ENCODE results near the gene ALKBH5. TPM values are rescaled to one million over a fixed set of nuclear protein-coding genes. Genes with fewer than 3 reads are reported as not detected.

The ALKBH5 gene
- total and polyA plus RNA-seq, 2 donors (not counting 1 experiment from before 2014, with no cell fraction given), result 70.3 to 103 TPM

DNA sequence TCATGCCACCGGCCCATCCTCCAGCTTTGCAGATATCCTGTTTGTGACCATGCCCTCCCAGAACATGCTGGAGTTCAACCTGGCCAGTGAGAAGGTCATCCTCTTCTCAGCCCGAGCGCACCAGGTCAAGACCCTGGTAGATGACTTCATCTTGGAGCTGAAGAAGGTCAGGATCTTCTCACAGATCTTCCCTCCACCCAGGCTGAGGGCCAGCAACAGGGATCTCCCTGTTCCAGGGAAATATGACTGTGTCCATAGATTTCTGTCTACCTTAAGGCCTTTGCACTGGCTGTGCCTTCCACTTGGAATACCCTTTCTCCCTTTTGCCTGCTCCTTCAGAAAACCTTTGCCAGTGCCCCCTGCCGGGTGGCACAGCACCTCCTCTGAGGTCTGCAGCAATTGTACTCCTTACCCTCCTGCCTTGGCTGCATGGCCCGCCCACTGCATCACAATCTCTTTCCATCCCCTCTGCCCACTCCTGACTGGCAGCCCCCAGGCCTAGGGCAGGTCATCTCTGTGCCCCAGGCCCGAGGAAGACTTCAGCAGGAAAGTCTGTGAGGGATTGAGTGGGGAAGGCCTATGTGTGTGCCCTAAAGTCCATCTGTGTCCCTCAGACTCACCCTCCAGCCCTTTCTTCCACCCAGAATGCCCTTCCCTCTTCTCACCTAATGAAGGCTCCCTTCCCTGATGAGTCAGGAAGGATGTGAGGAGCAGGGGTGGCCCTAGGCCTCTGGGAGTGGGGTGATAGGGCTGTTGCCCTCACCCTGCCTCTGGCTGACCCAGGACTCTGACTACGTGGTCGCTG is 27.3 kb upstream of the ALKBH5 start:
- Histone ChIP-seq H3K9ac (ENCODE audit: insufficient read depth, low read length) (no peak overlapping the region), H2AFZ (ENCODE audit: low read length) (no peak overlapping the region)

DNA sequence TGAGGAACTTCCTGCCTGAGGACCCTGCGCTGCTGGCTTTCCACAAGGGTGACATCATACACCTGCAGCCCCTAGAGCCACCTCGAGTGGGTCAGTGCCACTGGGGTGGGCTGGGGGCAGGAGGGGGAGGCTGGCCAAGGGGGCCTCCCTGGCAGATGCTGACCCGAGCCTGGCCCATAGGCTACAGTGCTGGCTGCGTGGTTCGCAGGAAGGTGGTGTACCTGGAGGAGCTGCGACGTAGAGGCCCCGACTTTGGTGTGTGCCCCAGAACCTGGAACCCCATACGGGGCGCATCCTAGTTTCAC is 26.7 kb upstream of the ALKBH5 start:
- no peak for DNase-seq (ENCODE audit: low read depth in 2 of 2)
- H3K27ac ChIP-seq (ENCODE audit: insufficient read depth, low read length), result no peak overlapping the region
- H3K9ac ChIP-seq (ENCODE audit: insufficient read depth, low read length), result no peak overlapping the region
- H2AFZ ChIP-seq (ENCODE audit: low read length), result no peak overlapping the region
- H3K4me2 ChIP-seq (ENCODE audit: extremely low read depth, insufficient read depth, low read length), result no peak overlapping the region
- no peaks in the 10 kb centered on the region for H3K27me3 ChIP-seq (ENCODE audit: control insufficient read depth, insufficient read depth, low read length)
- H4K20me1 ChIP-seq (ENCODE audit: control insufficient read depth, extremely low read depth, insufficient read depth, low read length), result no peaks in the 10 kb centered on the region
- H3K79me2 ChIP-seq (ENCODE audit: control insufficient read depth, insufficient read depth, low read length), result no peaks in the 10 kb centered on the region
- no peak for TF ChIP-seq EZH2 (IDR thresholded peaks at IDR 0.05; ENCODE audit: low read length, missing control alignments)
- H3K36me3 ChIP-seq (ENCODE audit: control insufficient read depth, insufficient read depth, low read length), result no peaks in the 10 kb centered on the region
- no peak overlapping the region for H3K4me3 ChIP-seq (replicated peaks in 1 of 4; ENCODE audit: control extremely low read depth in 1 of 4, insufficient read depth in 1 of 4, low read depth in 3 of 4, low read length in 4 of 4)
- no peaks in the 10 kb centered on the region for H3K9me3 ChIP-seq (ENCODE audit: control insufficient read depth, insufficient read depth, low read depth, low read length)
- peaks cover 9% of the 10 kb centered on the region for H3K4me1 ChIP-seq (ENCODE audit: control insufficient read depth, extremely low read depth, insufficient read depth, low read length)

More for the DNA sequence above, 27.3 kb upstream of the ALKBH5 start:
- H3K4me1 ChIP-seq (ENCODE audit: control insufficient read depth, extremely low read depth, insufficient read depth, low read length), result peaks cover 9% of the 10 kb centered on the region
- no peak overlapping the region for H3K27ac ChIP-seq (ENCODE audit: insufficient read depth, low read length)
- H3K4me3 ChIP-seq (replicated peaks in 1 of 4; ENCODE audit: control extremely low read depth in 1 of 4, insufficient read depth in 1 of 4, low read depth in 3 of 4, low read length in 4 of 4), result no peak overlapping the region
- TF ChIP-seq EZH2 (IDR thresholded peaks at IDR 0.05; ENCODE audit: low read length, missing control alignments), result no peak
- TF ChIP-seq, protein P1, sequence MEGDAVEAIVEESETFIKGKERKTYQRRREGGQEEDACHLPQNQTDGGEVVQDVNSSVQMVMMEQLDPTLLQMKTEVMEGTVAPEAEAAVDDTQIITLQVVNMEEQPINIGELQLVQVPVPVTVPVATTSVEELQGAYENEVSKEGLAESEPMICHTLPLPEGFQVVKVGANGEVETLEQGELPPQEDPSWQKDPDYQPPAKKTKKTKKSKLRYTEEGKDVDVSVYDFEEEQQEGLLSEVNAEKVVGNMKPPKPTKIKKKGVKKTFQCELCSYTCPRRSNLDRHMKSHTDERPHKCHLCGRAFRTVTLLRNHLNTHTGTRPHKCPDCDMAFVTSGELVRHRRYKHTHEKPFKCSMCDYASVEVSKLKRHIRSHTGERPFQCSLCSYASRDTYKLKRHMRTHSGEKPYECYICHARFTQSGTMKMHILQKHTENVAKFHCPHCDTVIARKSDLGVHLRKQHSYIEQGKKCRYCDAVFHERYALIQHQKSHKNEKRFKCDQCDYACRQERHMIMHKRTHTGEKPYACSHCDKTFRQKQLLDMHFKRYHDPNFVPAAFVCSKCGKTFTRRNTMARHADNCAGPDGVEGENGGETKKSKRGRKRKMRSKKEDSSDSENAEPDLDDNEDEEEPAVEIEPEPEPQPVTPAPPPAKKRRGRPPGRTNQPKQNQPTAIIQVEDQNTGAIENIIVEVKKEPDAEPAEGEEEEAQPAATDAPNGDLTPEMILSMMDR (conservative IDR thresholded peaks at IDR 0.05 in 1 of 2, IDR thresholded peaks at IDR 0.05 in 1 of 2; ENCODE audit: low read depth in 1 of 2, low read length in 2 of 2), result no peak
- H3K9me3 ChIP-seq (ENCODE audit: control insufficient read depth, insufficient read depth, low read depth, low read length), result no peaks in the 10 kb centered on the region
- no peaks in the 10 kb centered on the region for H4K20me1 ChIP-seq (ENCODE audit: control insufficient read depth, extremely low read depth, insufficient read depth, low read length)
- H3K36me3 ChIP-seq (ENCODE audit: control insufficient read depth, insufficient read depth, low read length), result no peaks in the 10 kb centered on the region
- peak in 1 of 2 donors; percentile 8 for DNase-seq (ENCODE audit: low read depth in 2 of 2)
- no peaks in the 10 kb centered on the region for H3K79me2 ChIP-seq (ENCODE audit: control insufficient read depth, insufficient read depth, low read length)
- no peak overlapping the region for H3K4me2 ChIP-seq (ENCODE audit: extremely low read depth, insufficient read depth, low read length)
- H3K27me3 ChIP-seq (ENCODE audit: control insufficient read depth, insufficient read depth, low read length), result no peaks in the 10 kb centered on the region

DNA sequence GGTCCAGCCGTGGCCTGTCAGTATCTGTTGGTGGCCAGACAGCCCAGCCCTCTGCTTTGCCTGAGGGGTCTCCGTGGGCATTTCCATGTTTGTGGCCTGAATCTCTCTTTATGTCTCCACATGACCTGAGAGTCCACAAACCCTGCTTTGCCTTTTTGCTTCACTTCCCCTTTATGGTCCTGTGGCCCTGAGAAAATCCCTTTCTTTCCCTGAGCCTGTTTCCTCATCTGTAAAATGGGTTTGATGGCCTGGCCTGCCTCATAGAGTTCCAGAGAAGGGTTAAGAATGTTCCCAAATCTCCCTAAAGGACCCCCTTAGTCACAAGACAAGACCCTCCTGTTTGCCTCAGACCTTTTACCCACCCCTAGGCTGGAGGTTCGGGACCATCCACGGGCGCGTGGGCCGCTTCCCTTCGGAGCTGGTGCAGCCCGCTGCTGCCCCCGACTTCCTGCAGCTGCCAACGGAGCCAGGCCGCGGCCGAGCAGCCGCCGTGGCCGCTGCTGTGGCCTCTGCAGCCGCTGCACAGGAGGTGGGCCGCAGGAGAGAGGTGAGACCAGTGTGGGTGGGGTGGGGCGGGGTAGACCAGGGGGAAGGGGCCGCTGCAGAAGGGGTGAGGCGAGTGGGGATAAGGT is 26.2 kb upstream of the ALKBH5 start:
- H3K4me2 ChIP-seq (ENCODE audit: extremely low read depth, insufficient read depth, low read length), result no peak overlapping the region
- H3K36me3 ChIP-seq (ENCODE audit: control insufficient read depth, insufficient read depth, low read length), result no peaks in the 10 kb centered on the region
- no peaks in the 10 kb centered on the region for H4K20me1 ChIP-seq (ENCODE audit: control insufficient read depth, extremely low read depth, insufficient read depth, low read length)
- peaks cover 9% of the 10 kb centered on the region for H3K4me1 ChIP-seq (ENCODE audit: control insufficient read depth, extremely low read depth, insufficient read depth, low read length)
- H3K9ac ChIP-seq (ENCODE audit: insufficient read depth, low read length), result no peak overlapping the region
- no peaks in the 10 kb centered on the region for H3K79me2 ChIP-seq (ENCODE audit: control insufficient read depth, insufficient read depth, low read length)
- no peaks in the 10 kb centered on the region for H3K9me3 ChIP-seq (ENCODE audit: control insufficient read depth, insufficient read depth, low read depth, low read length)
- no peak overlapping the region for H3K4me3 ChIP-seq (replicated peaks in 1 of 4; ENCODE audit: control extremely low read depth in 1 of 4, insufficient read depth in 1 of 4, low read depth in 3 of 4, low read length in 4 of 4)
- no peak for DNase-seq (ENCODE audit: low read depth in 2 of 2)
- TF ChIP-seq, protein P1 (conservative IDR thresholded peaks at IDR 0.05 in 1 of 2, IDR thresholded peaks at IDR 0.05 in 1 of 2; ENCODE audit: low read depth in 1 of 2, low read length in 2 of 2), result no peak
- no peak for TF ChIP-seq EZH2 (IDR thresholded peaks at IDR 0.05; ENCODE audit: low read length, missing control alignments)
- H3K27me3 ChIP-seq (ENCODE audit: control insufficient read depth, insufficient read depth, low read length), result no peaks in the 10 kb centered on the region
- no peak overlapping the region for H2AFZ ChIP-seq (ENCODE audit: low read length)
- no peak overlapping the region for H3K27ac ChIP-seq (ENCODE audit: insufficient read depth, low read length)
